Thymus (tissue), 11 donors: ENCODE data around the gene CROCC. TPM values are rescaled to one million over a fixed set of nuclear protein-coding genes. Genes with fewer than 3 reads are reported as not detected.

Experiments
- DNase-seq, 9 donors: peaks; one replicate each; pipeline ENCODE4 v3.0.0-alpha.2; 2013; ENCODE audit warnings: low spot score in 9 of 9, low read depth in 6 of 9, missing footprints in 1 of 9
- H3K27ac ChIP-seq, 2 donors: one replicate each; pipeline ENCODE4 v1.5.1; 2013; ENCODE audit warnings: control low read depth in 1 of 2, low read depth in 1 of 2, low read length in 1 of 2, mild to moderate bottlenecking in 1 of 2, moderate library complexity in 1 of 2
- H3K27me3 ChIP-seq, 2 donors: one replicate each; pipeline ENCODE4 v1.5.1; 2013; ENCODE audit warnings: low read length in 1 of 2; ENCODE audit not compliant: control insufficient read depth in 2 of 2, insufficient read depth in 1 of 2
- H3K36me3 ChIP-seq, 2 donors: one replicate each; pipeline ENCODE4 v1.5.1; 2013; ENCODE audit warnings: low read length in 1 of 2, mild to moderate bottlenecking in 1 of 2, moderate library complexity in 1 of 2; ENCODE audit not compliant: control insufficient read depth in 2 of 2, insufficient read depth in 2 of 2
- H3K4me1 ChIP-seq, 2 donors: one replicate each; pipeline ENCODE4 v1.5.1; 2013; ENCODE audit warnings: low read length in 2 of 2; ENCODE audit not compliant: control insufficient read depth in 2 of 2, insufficient read depth in 2 of 2
- H3K4me3 ChIP-seq, 2 donors: one replicate each; pipeline ENCODE4 v1.5.1; 2013; ENCODE audit warnings: low read length in 2 of 2, control low read depth in 1 of 2, mild to moderate bottlenecking in 1 of 2
- H3K9me3 ChIP-seq, 2 donors: one replicate each; pipeline ENCODE4 v1.5.1; 2013; ENCODE audit warnings: low read length in 1 of 2, mild to moderate bottlenecking in 1 of 2; ENCODE audit not compliant: control insufficient read depth in 2 of 2, insufficient read depth in 1 of 2
- whole genome bisulfite sequencing: extraction: QIAGEN DNeasy Blood & Tissue Kit; methylation state at CpG from one replicate; pipeline ENCODE4 v1.1.7; 2013; 5-methylcytosine and 5-hydroxymethylcytosine counted together
- polyA plus RNA-seq: library from polyadenylated mRNA; stranded (reverse); fragments of 200-250 nt; gene quantifications from one replicate; pipeline ENCODE4 v1.2.3, GENCODE V29; 2013
- total RNA-seq: library from RNA; stranded (reverse); fragments of 120-200 nt; gene quantifications from one replicate; pipeline ENCODE4 v1.2.4, GENCODE V29; 2013
- donor health status: healthy.

Gene CROCC
- total and polyA plus RNA-seq, 2 donors, result 9.4 to 97.1 TPM

DNA sequence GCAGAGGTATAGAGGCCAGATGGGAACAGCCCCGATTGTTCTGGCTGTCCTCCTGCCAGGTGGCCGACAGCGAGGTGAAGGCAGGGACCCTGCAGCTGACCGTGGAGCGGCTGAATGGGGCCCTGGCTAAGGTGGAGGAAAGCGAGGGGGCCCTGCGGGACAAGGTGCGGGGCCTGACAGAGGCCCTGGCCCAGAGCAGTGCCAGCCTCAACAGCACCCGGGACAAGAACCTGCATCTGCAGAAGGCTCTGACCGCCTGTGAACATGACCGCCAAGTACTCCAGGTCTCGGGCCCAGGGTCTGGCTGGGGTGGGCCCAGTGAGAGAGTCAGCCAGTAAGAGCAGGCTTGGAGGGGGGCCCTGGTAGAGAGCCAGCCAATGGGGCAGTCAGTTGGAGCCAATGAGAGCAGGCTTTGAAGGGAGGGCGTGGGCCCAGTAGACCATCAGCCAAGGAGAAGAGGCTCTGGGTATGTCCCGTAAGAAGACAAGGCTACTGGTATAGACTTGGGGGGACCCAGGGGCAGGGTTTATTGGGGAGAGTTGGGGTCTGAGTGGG is 47.4 kb downstream of the CROCC start:
- Histone ChIP-seq H3K9me3 (no peaks in the 10 kb centered on the region), H3K36me3 (peaks cover 0 to 54% of the 10 kb centered on the region in 2 donors), H3K4me1 (peaks cover 0 to 3% of the 10 kb centered on the region in 2 donors), H3K27ac (no peak overlapping the region), H3K4me3 (no peak overlapping the region), H3K27me3 (no peaks in the 10 kb centered on the region)
- 99% methylated on average over 14 of the region's 14 CpGs for WGBS
- no peak for DNase-seq

GRCh38 chr1:16969651-16970050 is 47.9 kb downstream of the CROCC start:
- H3K4me1 ChIP-seq, result peaks cover 0 to 3% of the 10 kb centered on the region in 2 donors
- H3K27ac ChIP-seq, result no peak overlapping the region
- WGBS, result 97% methylated on average over 12 of the region's 12 CpGs
- H3K9me3 ChIP-seq, result no peaks in the 10 kb centered on the region
- no peaks in the 10 kb centered on the region for H3K27me3 ChIP-seq
- no peak for DNase-seq
- H3K4me3 ChIP-seq, result no peak overlapping the region
- H3K36me3 ChIP-seq, result peaks cover 0 to 54% of the 10 kb centered on the region in 2 donors

- H3K27ac ChIP-seq, result no peak overlapping the region
- 95% methylated on average over 28 of the region's 28 CpGs for WGBS
- H3K4me3 ChIP-seq, result no peak overlapping the region
- no peaks in the 10 kb centered on the region for H3K27me3 ChIP-seq
- no peak for DNase-seq
- H3K36me3 ChIP-seq, result peaks cover 0 to 48% of the 10 kb centered on the region in 2 donors
- H3K4me1 ChIP-seq, result peaks cover 0 to 3% of the 10 kb centered on the region in 2 donors
- H3K9me3 ChIP-seq, result no peaks in the 10 kb centered on the region
Observed at GRCh38 chr1:16970132-16970910, 48.6 kb downstream of the CROCC start.

- H3K27ac ChIP-seq, result no peak overlapping the region
- peaks cover 0 to 3% of the 10 kb centered on the region in 2 donors for H3K4me1 ChIP-seq
- H3K4me3 ChIP-seq, result no peak overlapping the region
- H3K36me3 ChIP-seq, result peaks cover 0 to 36% of the 10 kb centered on the region in 2 donors
- H3K9me3 ChIP-seq, result no peaks in the 10 kb centered on the region
- 86% methylated on average over 28 of the region's 28 CpGs for WGBS
- DNase-seq, result no peak
- H3K27me3 ChIP-seq, result no peaks in the 10 kb centered on the region
Observed at GRCh38 chr1:16971341-16972188, 49.8 kb downstream of the CROCC start.

- peaks cover 0 to 34% of the 10 kb centered on the region in 2 donors for H3K36me3 ChIP-seq
- WGBS, result 94% methylated on average over 11 of the region's 11 CpGs
- peaks cover 0 to 3% of the 10 kb centered on the region in 2 donors for H3K4me1 ChIP-seq
- H3K4me3 ChIP-seq, result no peak overlapping the region
- no peak for DNase-seq
- H3K9me3 ChIP-seq, result no peaks in the 10 kb centered on the region
- no peak overlapping the region for H3K27ac ChIP-seq
- no peaks in the 10 kb centered on the region for H3K27me3 ChIP-seq
Observed at GRCh38 chr1:16972189-16972895, 50.6 kb downstream of the CROCC start.

DNA sequence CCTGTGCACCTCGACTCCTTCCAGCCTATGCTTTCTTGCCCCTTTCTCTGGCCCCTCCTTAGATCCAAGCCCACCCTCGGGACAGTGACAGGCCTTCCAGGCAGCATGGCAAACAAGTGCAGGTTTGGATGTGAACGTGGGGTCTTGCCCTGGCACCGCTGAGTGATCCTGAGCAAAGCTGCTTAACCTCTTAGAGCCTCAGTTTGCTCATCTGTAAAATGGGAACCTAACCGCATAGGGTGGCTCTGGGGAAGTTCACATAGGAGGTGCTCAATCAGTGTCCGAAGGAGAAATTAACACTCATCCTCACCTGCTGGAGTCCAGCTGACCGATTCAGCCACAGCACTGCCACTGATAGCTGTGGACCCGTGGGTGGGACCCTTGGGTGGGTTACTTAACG is 51.5 kb downstream of the CROCC start:
- H3K9me3 ChIP-seq, result no peaks in the 10 kb centered on the region
- no peaks in the 10 kb centered on the region for H3K4me1 ChIP-seq
- no peak overlapping the region for H3K4me3 ChIP-seq
- peaks cover 0 to 28% of the 10 kb centered on the region in 2 donors for H3K36me3 ChIP-seq
- 83% methylated on average over 9 of the region's 9 CpGs for WGBS
- H3K27ac ChIP-seq, result no peak overlapping the region
- DNase-seq, result no peak
- no peaks in the 10 kb centered on the region for H3K27me3 ChIP-seq

GRCh38 chr1:16975211-16975610 is 53.5 kb downstream of the CROCC start:
- peaks cover 0 to 15% of the 10 kb centered on the region in 2 donors for H3K27me3 ChIP-seq
- peaks cover 2 to 10% of the 10 kb centered on the region in 2 donors for H3K4me1 ChIP-seq
- no peak overlapping the region for H3K27ac ChIP-seq
- 93% methylated on average over 14 of the region's 14 CpGs for WGBS
- H3K9me3 ChIP-seq, result no peaks in the 10 kb centered on the region
- no peak overlapping the region for H3K4me3 ChIP-seq
- DNase-seq, result no peak
- H3K36me3 ChIP-seq, result peaks cover 0 to 8% of the 10 kb centered on the region in 2 donors

DNA sequence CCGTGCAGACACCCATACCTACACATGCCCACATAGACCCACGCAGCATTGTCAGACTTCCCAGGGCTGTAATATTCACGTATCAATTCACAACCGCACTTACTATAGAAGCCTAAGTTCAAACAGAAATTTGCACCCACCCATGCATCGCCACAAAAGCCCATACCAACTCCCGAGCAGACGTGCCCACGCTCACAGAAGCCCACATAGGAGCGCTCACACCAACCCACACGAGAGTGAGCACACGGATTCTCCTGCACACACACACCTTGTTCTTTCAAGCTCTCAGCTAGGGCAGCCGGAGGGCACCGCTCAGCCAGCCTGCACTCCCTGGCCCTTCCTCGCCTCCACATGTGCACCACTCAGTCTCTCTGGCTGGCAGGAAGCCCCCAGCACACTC is 54.1 kb downstream of the CROCC start:
- no peak for DNase-seq
- Histone ChIP-seq H3K36me3 (peaks cover 0 to 4% of the 10 kb centered on the region in 2 donors), H3K27me3 (peaks cover 0 to 21% of the 10 kb centered on the region in 2 donors), H3K9me3 (no peaks in the 10 kb centered on the region), H3K4me3 (no peak overlapping the region), H3K4me1 (peaks cover 4 to 14% of the 10 kb centered on the region in 2 donors), H3K27ac (no peak overlapping the region)
- WGBS, result 94% methylated on average over 14 of the region's 14 CpGs
